SK-MEL-5 (cell line): ENCODE results near the gene LRRC2. TPM values are rescaled to one million over a fixed set of nuclear protein-coding genes. Genes with fewer than 3 reads are reported as not detected.
"Not testable (repeated sequence)": the region's sequence is repeated elsewhere in the genome, so short reads cannot be mapped to it uniquely, and the experiment has no call there.

ENCODE experiments used
- DNase-seq: peaks from one replicate; pipeline ENCODE4 v3.0.0-alpha.2; 2016; ENCODE audit warnings: low read depth, low spot score
- in situ Hi-C: cut with HindIII; loops from 2 replicates; pipeline ENCODE4 v1.10.0; 2016; ENCODE audit warnings: low sequenced_read_pairs, high pct_unique_total_duplicates, low pct_unique_long_range_greater_than_20kb
- total RNA-seq: library from RNA; depleted of rRNA; stranded (reverse); fragments of >200 nt; shearing (Covaris generic); gene quantifications from 2 replicates; pipeline ENCODE4 v1.2.3, GENCODE V29; 2014

The LRRC2 gene
- total RNA-seq, 1 experiment from 2014 or later: not detected

DNA sequence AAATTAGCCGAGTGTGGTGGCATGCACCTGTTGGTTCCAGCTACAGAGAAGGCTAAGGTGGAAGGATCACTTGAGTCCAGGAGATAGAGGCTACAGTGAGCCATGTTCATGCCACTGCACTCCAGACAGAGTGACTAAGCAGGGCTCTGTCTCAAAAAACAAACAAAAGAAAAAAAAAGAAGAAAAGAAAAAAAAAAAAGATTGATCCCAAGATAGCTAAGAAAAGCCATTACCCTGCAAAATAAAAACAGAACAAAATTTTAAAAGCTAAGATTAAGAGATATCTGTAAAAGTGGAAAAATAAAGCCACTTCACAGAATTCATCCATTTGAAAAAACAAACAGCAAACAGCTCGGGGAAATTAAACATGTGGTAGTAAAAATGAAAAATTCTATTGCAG, 23.8 kb downstream of the LRRC2 start:
- in situ Hi-C loops: no loop called here
- DNase-seq: no peak

GRCh38 chr3:46541835-46542234, 24.3 kb downstream of the LRRC2 start:
- in situ Hi-C loops: no loop called here

DNA sequence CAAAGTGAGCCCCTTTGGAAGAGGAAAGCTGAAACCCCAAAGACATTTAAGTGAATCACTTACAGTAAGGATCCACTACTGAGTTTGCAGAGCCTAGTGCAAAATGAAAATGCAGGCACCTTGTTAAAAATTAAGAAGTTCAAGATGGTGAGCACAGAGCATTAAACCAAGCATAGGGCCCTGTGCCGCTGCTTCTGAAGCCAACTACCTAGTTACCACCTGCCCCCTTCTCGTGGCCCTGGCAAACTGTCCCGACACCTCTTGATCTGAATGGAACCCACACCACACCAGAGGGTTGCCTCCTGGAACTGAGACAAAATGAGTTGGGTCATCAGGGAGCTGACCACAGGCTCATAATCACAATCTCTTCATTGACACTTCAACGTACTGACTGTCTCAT, 25.6 kb downstream of the LRRC2 start:
- in situ Hi-C loops: no loop called here

More at GRCh38 chr3:46541835-46542234, 24.3 kb downstream of the LRRC2 start:
- DNase-seq: no peak

GRCh38 chr3:46539443-46540005, 26.6 kb downstream of the LRRC2 start:
- in situ Hi-C loops: no loop called here
- DNase-seq: no peak

More for the DNA sequence above, 25.6 kb downstream of the LRRC2 start:
- no peak for DNase-seq

- in situ Hi-C loops: no loop called here
Measured at GRCh38 chr3:46538803-46539442, 27.2 kb downstream of the LRRC2 start.

DNA sequence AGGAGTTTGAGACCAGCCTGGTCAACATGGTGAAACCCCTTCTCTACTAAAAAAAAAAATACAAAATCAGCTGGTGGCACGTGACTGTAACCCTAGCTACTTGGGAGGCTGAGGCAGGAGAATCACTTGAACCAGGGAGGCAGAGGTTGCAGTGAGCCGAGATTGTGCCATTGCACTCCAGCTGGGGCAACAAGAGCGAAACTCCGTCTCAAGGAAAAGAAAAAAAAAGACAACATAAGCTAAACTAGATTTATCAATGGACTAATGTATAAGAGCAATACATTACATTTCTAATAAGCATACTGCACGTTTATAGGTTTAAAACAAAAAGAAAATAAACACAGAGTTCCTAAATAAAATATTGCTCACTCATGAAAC, 27.7 kb downstream of the LRRC2 start:
- DNase-seq, in situ Hi-C loops: not testable (repeated sequence)

More at GRCh38 chr3:46538803-46539442, 27.2 kb downstream of the LRRC2 start:
- no peak for DNase-seq

- DNase-seq: no peak
- in situ Hi-C loops: no loop called here
Measured at GRCh38 chr3:46537779-46538178, 28.3 kb downstream of the LRRC2 start.

DNA sequence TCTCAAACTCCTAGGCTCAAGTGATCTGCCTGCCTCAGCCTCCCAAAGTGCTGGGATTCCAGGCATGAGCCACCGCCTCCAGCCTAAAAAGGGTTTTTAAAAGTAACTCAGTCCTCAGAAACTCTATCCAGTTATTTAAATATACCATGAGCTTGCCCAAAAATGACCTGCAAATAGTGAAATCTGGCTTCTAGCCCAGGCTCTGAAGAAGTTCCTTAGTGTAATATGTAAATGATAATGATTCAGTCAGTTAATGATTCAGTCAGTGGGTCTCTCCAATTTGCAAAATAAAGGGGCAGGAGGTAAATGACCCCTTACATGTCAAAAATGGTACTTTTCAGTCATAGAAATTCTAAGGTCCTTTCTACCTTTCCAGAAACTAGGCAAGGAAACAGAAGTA, 28.8 kb downstream of the LRRC2 start:
- no peak for DNase-seq
- in situ Hi-C loops: no loop called here

GRCh38 chr3:46536758-46537157, 29.3 kb downstream of the LRRC2 start:
- in situ Hi-C loops: no loop called here
- DNase-seq: no peak

- in situ Hi-C loops: no loop called here
- no peak for DNase-seq
Measured at GRCh38 chr3:46535746-46536145, 30.4 kb downstream of the LRRC2 start.

DNA sequence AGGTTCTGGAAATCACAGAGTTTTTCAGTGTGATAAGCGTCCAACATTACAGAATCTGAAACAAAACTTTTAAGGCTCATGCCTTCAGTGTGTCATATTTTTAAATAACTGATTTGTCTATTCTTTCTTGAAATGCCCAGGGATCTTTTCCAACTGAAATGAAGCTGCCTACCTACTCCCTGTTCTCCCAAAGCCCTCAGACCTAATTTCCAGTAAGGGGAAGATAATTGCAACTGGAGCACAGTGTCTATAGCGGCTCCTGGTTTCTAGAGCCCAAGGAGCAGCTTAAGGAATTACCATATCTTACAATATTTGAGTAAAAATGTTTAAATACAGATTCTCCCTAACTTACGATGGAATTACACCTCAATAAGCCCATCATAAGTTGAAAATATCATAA, 33.0 kb downstream of the LRRC2 start:
- in situ Hi-C loops: no loop called here
- DNase-seq: no peak

DNA sequence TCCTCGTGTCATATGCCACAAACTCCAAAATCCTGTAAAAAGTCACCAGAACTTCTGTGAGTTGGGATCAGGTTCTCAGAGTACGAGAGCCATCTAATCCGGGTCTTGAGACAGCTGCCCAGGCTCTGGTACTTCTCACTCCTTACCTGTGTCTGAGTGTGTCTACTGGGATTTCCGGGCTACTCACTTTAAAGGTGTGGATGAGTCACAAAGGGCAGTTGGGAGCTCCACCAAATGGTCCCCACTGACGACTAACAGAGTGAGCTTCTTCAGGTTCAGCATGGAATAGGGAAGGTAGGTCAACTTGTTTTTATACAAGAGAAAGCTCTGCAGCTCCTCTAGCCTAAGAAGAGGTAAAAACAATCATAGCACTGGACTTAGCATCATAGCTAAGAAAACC, 38.9 kb downstream of the LRRC2 start:
- in situ Hi-C loops: no loop called here
- no peak for DNase-seq

- in situ Hi-C loops: no loop called here
- no peak for DNase-seq
Measured at GRCh38 chr3:46524832-46525231, 41.3 kb downstream of the LRRC2 start.

- in situ Hi-C loops: no loop called here
- DNase-seq: no peak
Measured at GRCh38 chr3:46524008-46524407, 42.1 kb downstream of the LRRC2 start.

DNA sequence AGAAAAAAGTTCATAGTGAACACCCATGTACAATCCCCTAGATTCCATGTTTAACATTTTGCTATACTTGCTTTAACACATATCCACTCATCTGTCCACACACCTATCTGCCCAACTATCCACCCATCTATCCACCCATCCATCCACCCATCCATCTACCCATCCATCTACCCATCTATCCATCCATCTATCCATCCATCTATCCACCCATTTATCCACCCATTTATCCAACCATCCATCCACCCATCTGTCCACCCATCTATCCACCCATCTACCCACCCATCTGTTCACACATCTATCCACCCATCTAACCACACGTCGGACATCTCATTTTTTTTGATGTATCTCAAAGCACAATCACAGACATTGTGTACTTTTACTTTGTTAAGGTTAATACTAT, 42.5 kb downstream of the LRRC2 start:
- in situ Hi-C loops: no loop called here

DNA sequence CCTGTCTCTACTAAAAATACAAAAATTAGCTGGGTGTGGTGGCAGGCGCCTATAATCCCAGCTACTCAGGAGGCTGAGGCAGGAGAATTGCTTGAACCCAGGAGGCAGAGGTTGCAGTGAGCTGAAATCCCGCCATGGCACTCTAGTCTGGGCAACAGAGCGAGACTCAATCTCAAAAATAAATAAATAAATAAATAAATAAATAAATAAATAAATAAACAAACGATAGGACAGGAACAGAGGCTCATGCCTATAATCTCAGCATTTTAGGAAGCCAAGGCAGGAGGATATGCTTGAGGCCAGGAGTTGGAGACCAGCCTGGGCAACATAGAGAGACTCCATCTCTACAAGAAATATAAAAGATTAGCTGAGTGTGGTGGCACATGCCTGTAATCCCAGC, 43.9 kb downstream of the LRRC2 start:
- in situ Hi-C loops, DNase-seq: not testable (repeated sequence)

More for the DNA sequence above, 42.5 kb downstream of the LRRC2 start:
- DNase-seq: no peak

- DNase-seq: no peak
- in situ Hi-C loops: no loop called here
Measured at GRCh38 chr3:46521096-46521495, 45.0 kb downstream of the LRRC2 start.

- in situ Hi-C loops: no loop called here
- DNase-seq: no peak
Measured at GRCh38 chr3:46520531-46520930, 45.6 kb downstream of the LRRC2 start.

DNA sequence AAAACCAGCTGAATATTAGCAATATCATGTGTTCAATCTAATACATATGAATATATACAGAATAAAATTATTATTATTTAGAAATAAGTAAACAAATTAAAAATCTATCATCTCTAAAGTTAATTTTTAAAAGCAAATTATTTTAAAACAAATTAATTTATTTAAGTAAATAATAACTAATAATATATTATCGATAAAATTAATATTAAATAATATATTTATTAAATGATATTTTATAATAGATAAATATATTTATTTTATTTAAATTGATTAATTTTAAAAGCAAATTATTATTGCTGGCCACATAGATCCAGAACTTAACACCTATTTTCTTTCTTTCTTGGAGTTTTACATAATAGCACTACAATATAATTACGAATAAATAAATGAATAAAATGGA, 46.1 kb downstream of the LRRC2 start:
- no peak for DNase-seq
- in situ Hi-C loops: no loop called here
